AG04450 (cell line): ENCODE results near the gene TLR4. TPM values are rescaled to one million over a fixed set of nuclear protein-coding genes. Genes with fewer than 3 reads are reported as not detected.

Experiments
- polyA plus RNA-seq: library from polyadenylated mRNA; depleted of rRNA; stranded (reverse); fragments of >200 nt; gene quantifications from 2 replicates; pipeline ENCODE4 v1.2.3, GENCODE V29; 2011
- small RNA-seq: library from RNA; depleted of rRNA; stranded (forward); fragments of <200 nt; gene quantifications from one replicate; pipeline ENCODE3, GENCODE V24; 2012; ENCODE audit warnings: low read depth; ENCODE audit not compliant: insufficient read length

The TLR4 gene
- polyA plus RNA-seq, 1 experiment = not detected

Small RNAs within 50 kb of the gene (small RNA-seq; reads per million reads assigned to genes)
- gene RNU6-1082P = not detected
